ENCODE data around the gene GATA5.
"Not testable (repeated sequence)": the region's sequence is repeated elsewhere in the genome, so short reads cannot be mapped to it uniquely, and the experiment has no call there.

GATA5 gene

GRCh38 chr20:62504323-62504722 lies 28.5 kb upstream of the GATA5 start:
- no peak for FAIRE-seq

- FAIRE-seq = no peak
Observed at GRCh38 chr20:62503401-62504178, 27.8 kb upstream of the GATA5 start.

GRCh38 chr20:62502496-62503095 lies 26.8 kb upstream of the GATA5 start:
- FAIRE-seq = no peak

GRCh38 chr20:62501801-62502495 lies 26.2 kb upstream of the GATA5 start:
- no peak for FAIRE-seq

GRCh38 chr20:62500237-62500864 lies 24.6 kb upstream of the GATA5 start:
- FAIRE-seq = no peak

- FAIRE-seq = no peak
Observed at GRCh38 chr20:62499758-62500236, 24.0 kb upstream of the GATA5 start.

- FAIRE-seq = no peak
Observed at GRCh38 chr20:62498874-62499273, 23.1 kb upstream of the GATA5 start.

GRCh38 chr20:62496568-62497218 lies 20.9 kb upstream of the GATA5 start:
- FAIRE-seq = no peak

GRCh38 chr20:62495749-62496567 lies 20.2 kb upstream of the GATA5 start:
- no peak for FAIRE-seq

GRCh38 chr20:62494980-62495748 lies 19.4 kb upstream of the GATA5 start:
- FAIRE-seq = no peak

GRCh38 chr20:62494537-62494936 lies 18.7 kb upstream of the GATA5 start:
- no peak for FAIRE-seq

GRCh38 chr20:62493886-62494285 lies 18.1 kb upstream of the GATA5 start:
- FAIRE-seq = no peak

GRCh38 chr20:62493253-62493885 lies 17.6 kb upstream of the GATA5 start:
- FAIRE-seq = no peak

GRCh38 chr20:62492711-62493110 lies 16.9 kb upstream of the GATA5 start:
- FAIRE-seq = no peak

- not testable (repeated sequence) for FAIRE-seq
Observed at GRCh38 chr20:62490783-62491182, 15.0 kb upstream of the GATA5 start.

- FAIRE-seq = no peak
Observed at GRCh38 chr20:62489932-62490263, 14.1 kb upstream of the GATA5 start.

- no peak for FAIRE-seq
Observed at GRCh38 chr20:62489186-62489931, 13.6 kb upstream of the GATA5 start.

- no peak for FAIRE-seq
Observed at GRCh38 chr20:62488470-62488869, 12.7 kb upstream of the GATA5 start.

GRCh38 chr20:62487561-62488354 lies 12.0 kb upstream of the GATA5 start:
- FAIRE-seq = no peak

Measured in TTC549 (cell line).